HCT116 (cell line): ENCODE results near the gene SMIM36. TPM values are rescaled to one million over a fixed set of nuclear protein-coding genes. Genes with fewer than 3 reads are reported as not detected.

Experiments
- ATAC-seq: fragments of 200-7000 bp; cut with Tn5 transposase; 2 replicates; pipeline ENCODE4 v1.9.1; 2020; ENCODE audit warnings: mild to moderate bottlenecking, moderate library complexity
- BruUV-seq: library from RNA; stranded (reverse); fragments of 400-500 nt; replicated peaks from 2 replicates; lab custom pipeline; 2021; lab: Mats Ljungman, UMichigan
- CTCF ChIA-PET: fragments of 300-600 bp; sonication (Branson Sonifier 250); formaldehyde crosslinking; loops from one replicate; lab custom pipeline; 2021; ENCODE audit warnings: antibody characterized with exemption; lab: Charles Lee
- POLR2A ChIA-PET: fragments of 300-600, 350-600 bp; sonication (Branson Sonifier 250); formaldehyde crosslinking; loops from one replicate; lab custom pipeline; 2021; ENCODE audit warnings: antibody characterized with exemption; lab: Charles Lee
- RAD21 ChIA-PET, 2 experiments: fragments of 300-600 bp; sonication (Branson Sonifier 250); formaldehyde crosslinking; loops; one replicate each; lab custom pipeline; 2023; ENCODE audit warnings: low total read pairs in 2 of 2; ENCODE audit not compliant: uncharacterized antibody in 2 of 2, unreplicated experiment in 2 of 2, low non-redundant PET in 1 of 2; lab: Charles Lee
- DNase-seq: peaks from one replicate; pipeline ENCODE4 v3.0.0-alpha.2; 2010; ENCODE audit warnings: low read depth, low spot score
- H2AFZ ChIP-seq: fragments of 200-600 bp; shearing (Covaris generic), sonication (generic); 2 replicates; pipeline ENCODE4 v1.6.1; 2017; ENCODE audit warnings: low read depth, mixed run types, mixed read lengths, antibody characterized with exemption, low read length; ENCODE audit not compliant: poor library complexity, severe bottlenecking
- H3K27ac ChIP-seq: 2 replicates; pipeline ENCODE4 v1.5.1; 2012; ENCODE audit warnings: low read depth, low read length
- H3K27me3 ChIP-seq: fragments of 200-600 bp; sonication (generic); 2 replicates; pipeline ENCODE4 v1.6.1; 2016; ENCODE audit warnings: mixed run types, low read length, mixed read lengths; ENCODE audit not compliant: insufficient read depth
- H3K36me3 ChIP-seq, 2 experiments: fragments of 200-500 bp in 1 of 2; fragments of 200-600 bp in 1 of 2; sonication (Bioruptor generic) in 1 of 2; sonication (generic) in 1 of 2; 2 replicates each; pipeline versions ENCODE4 v1.5.1 to v1.6.1; 2014 to 2016; ENCODE audit warnings: low read length in 2 of 2, inconsistent platforms in 1 of 2, mixed read lengths in 1 of 2, mixed run types in 1 of 2; ENCODE audit not compliant: insufficient read depth in 2 of 2, control insufficient read depth in 1 of 2
- H3K4me1 ChIP-seq, 2 experiments: fragments of 200-600 bp in 1 of 2; sonication (generic) in 1 of 2; 2 replicates each; pipeline versions ENCODE4 v1.5.1 to v1.6.1; 2012 to 2017; ENCODE audit warnings: low read length in 2 of 2, inconsistent platforms in 1 of 2, mild to moderate bottlenecking in 1 of 2, mixed read lengths in 1 of 2, mixed run types in 1 of 2, moderate library complexity in 1 of 2; ENCODE audit not compliant: insufficient read depth in 2 of 2, control insufficient read depth in 1 of 2
- H3K4me2 ChIP-seq: fragments of 200-600 bp; sonication (generic); 2 replicates; pipeline ENCODE4 v1.6.1; 2017; ENCODE audit warnings: mixed run types, low read length, mixed read lengths
- H3K4me3 ChIP-seq, 2 experiments: fragments of 200-600 bp in 1 of 2; sonication (generic) in 1 of 2; replicated peaks in 1 of 2; 2 replicates each; pipeline ENCODE4 v1.5.1; 2011 to 2016; ENCODE audit warnings: low read length in 2 of 2, control low read depth in 1 of 2, low read depth in 1 of 2, mild to moderate bottlenecking in 1 of 2, mixed read lengths in 1 of 2, mixed run types in 1 of 2
- H3K79me2 ChIP-seq: fragments of 200-600 bp; sonication (generic); 2 replicates; pipeline ENCODE4 v1.6.1; 2017; ENCODE audit warnings: mild to moderate bottlenecking, mixed run types, low read length, moderate library complexity, mixed read lengths; ENCODE audit not compliant: insufficient read depth
- H3K9ac ChIP-seq: fragments of 200-600 bp; sonication (generic); 2 replicates; pipeline ENCODE4 v1.6.1; 2016; ENCODE audit warnings: low read length, mixed read lengths
- H3K9me2 ChIP-seq: fragments of 200-600 bp; sonication (generic), shearing (Covaris generic); 2 replicates; pipeline ENCODE4 v1.6.1; 2017; ENCODE audit warnings: mixed run types, mild to moderate bottlenecking, moderate library complexity; ENCODE audit not compliant: insufficient read depth
- H3K9me3 ChIP-seq, 2 experiments: fragments of 200-500 bp in 1 of 2; fragments of 200-600 bp in 1 of 2; sonication (Bioruptor generic) in 1 of 2; sonication (generic) in 1 of 2; 2 replicates each; pipeline ENCODE4 v1.6.1; 2014 to 2017; ENCODE audit warnings: low read length in 2 of 2, mixed read lengths in 2 of 2, inconsistent platforms in 1 of 2, low read depth in 1 of 2, mild to moderate bottlenecking in 1 of 2, mixed run types in 1 of 2, moderate library complexity in 1 of 2; ENCODE audit not compliant: control insufficient read depth in 1 of 2, insufficient read depth in 1 of 2
- H4K20me1 ChIP-seq: fragments of 200-600 bp; sonication (generic), shearing (Covaris generic); 2 replicates; pipeline ENCODE4 v1.6.1; 2017; ENCODE audit warnings: mixed run types, mild to moderate bottlenecking, moderate library complexity; ENCODE audit not compliant: insufficient read depth
- CEBPB ChIP-seq: IDR thresholded peaks from 2 replicates; pipeline ENCODE4 v1.6.1; 2012; ENCODE audit warnings: low read depth
- EGR1 ChIP-seq: IDR thresholded peaks from 2 replicates; pipeline ENCODE4 v1.6.1; 2012; ENCODE audit warnings: low read depth
- EZH2phosphoT487 ChIP-seq: fragments of 200-600 bp; IDR thresholded peaks from 2 replicates; pipeline ENCODE4 v1.6.1; 2018; ENCODE audit warnings: antibody characterized with exemption, borderline replicate concordance
- POLR2A ChIP-seq: IDR thresholded peaks from 2 replicates; pipeline ENCODE4 v1.7.0; 2011; ENCODE audit warnings: borderline replicate concordance; ENCODE audit not compliant: insufficient read depth, insufficient read length; ENCODE audit errors: extremely low read depth
- SRF ChIP-seq: IDR thresholded peaks from 2 replicates; pipeline ENCODE4 v1.6.1; 2012; ENCODE audit warnings: low read depth
- ZFX ChIP-seq: fragments of 450-650 bp; IDR thresholded peaks from 2 replicates; pipeline ENCODE4 v1.6.1; 2017
- ZNF274 ChIP-seq: fragments of 200-500 bp; sonication (Bioruptor generic); IDR thresholded peaks from 2 replicates; pipeline ENCODE4 v1.6.1; 2014; ENCODE audit warnings: mild to moderate bottlenecking, low read depth, low read length, inconsistent platforms
- intact Hi-C: fragments of 100-400 bp; cut with micrococcal nuclease; formaldehyde crosslinking; loops from 2 replicates; pipeline ENCODE4 v1.10.0; 2022
- total RNA-seq: library from RNA; stranded (reverse); gene quantifications from one replicate; pipeline ENCODE4 v1.2.1, GENCODE V29; 2021; ENCODE audit not compliant: unreplicated experiment
- TF ChIP-seq, protein P1 (sequence below): IDR thresholded peaks from 2 replicates; pipeline ENCODE4 v1.6.1; 2012; ENCODE audit warnings: low read depth
- TF ChIP-seq, protein P2 (sequence below): IDR thresholded peaks from 2 replicates; pipeline ENCODE4 v1.6.1; 2012

The SMIM36 gene
- total RNA-seq, 1 experiment from 2014 or later: 0.37 TPM

DNA sequence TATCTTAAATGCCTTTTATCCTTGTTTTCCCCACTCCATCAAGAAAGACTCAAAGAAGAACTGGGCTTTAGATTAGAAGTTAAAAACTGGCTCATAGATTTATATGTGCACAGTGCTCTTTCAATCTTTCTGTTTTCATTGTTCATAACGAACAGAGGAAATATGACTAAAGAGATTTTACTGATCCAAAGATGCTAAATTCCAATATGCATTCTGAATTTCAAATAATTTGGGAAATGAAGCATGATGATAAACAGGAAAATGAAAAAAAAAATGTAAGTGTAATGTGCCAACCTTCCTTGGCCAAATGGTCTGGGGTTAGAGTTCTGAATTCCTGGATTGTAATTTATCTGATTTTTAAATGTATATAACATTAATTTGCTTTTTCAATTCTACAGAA is 25.0 kb upstream of the SMIM36 start:
- H3K4me2 ChIP-seq: no peak overlapping the region
- no peak overlapping the region for H3K4me3 ChIP-seq
- H3K9ac ChIP-seq: no peak overlapping the region
- TF ChIP-seq EZH2phosphoT487: no peak
- no peak for TF ChIP-seq ZFX
- TF ChIP-seq, protein P1, sequence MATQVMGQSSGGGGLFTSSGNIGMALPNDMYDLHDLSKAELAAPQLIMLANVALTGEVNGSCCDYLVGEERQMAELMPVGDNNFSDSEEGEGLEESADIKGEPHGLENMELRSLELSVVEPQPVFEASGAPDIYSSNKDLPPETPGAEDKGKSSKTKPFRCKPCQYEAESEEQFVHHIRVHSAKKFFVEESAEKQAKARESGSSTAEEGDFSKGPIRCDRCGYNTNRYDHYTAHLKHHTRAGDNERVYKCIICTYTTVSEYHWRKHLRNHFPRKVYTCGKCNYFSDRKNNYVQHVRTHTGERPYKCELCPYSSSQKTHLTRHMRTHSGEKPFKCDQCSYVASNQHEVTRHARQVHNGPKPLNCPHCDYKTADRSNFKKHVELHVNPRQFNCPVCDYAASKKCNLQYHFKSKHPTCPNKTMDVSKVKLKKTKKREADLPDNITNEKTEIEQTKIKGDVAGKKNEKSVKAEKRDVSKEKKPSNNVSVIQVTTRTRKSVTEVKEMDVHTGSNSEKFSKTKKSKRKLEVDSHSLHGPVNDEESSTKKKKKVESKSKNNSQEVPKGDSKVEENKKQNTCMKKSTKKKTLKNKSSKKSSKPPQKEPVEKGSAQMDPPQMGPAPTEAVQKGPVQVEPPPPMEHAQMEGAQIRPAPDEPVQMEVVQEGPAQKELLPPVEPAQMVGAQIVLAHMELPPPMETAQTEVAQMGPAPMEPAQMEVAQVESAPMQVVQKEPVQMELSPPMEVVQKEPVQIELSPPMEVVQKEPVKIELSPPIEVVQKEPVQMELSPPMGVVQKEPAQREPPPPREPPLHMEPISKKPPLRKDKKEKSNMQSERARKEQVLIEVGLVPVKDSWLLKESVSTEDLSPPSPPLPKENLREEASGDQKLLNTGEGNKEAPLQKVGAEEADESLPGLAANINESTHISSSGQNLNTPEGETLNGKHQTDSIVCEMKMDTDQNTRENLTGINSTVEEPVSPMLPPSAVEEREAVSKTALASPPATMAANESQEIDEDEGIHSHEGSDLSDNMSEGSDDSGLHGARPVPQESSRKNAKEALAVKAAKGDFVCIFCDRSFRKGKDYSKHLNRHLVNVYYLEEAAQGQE: no peak
- no peak for TF ChIP-seq ZNF274
- TF ChIP-seq, protein P2, sequence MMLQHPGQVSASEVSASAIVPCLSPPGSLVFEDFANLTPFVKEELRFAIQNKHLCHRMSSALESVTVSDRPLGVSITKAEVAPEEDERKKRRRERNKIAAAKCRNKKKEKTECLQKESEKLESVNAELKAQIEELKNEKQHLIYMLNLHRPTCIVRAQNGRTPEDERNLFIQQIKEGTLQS: no peak
- TF ChIP-seq CEBPB: no peak
- no peak for TF ChIP-seq EGR1
- TF ChIP-seq SRF: no peak
- no peak for TF ChIP-seq POLR2A
- H3K36me3 ChIP-seq: no peaks in the 10 kb centered on the region
- no peak overlapping the region for H2AFZ ChIP-seq
- RAD21 ChIA-PET: interaction anchor here in 1 of 2 experiments (0.7 kb wide), 1 partner anchor 491 kb away, joined by 3 read pairs; no protein-coding TSS in a partner anchor
- no peaks in the 10 kb centered on the region for H4K20me1 ChIP-seq
- DNase-seq: no peak
- no peaks in the 10 kb centered on the region for H3K9me2 ChIP-seq
- no peaks in the 10 kb centered on the region for H3K79me2 ChIP-seq
- H3K27ac ChIP-seq: no peak overlapping the region
- H3K4me1 ChIP-seq: no peaks in the 10 kb centered on the region
- intact Hi-C loops: no loop called here
- ATAC-seq: no peak
- POLR2A ChIA-PET: no interaction called here
- peaks cover 31% of the 10 kb centered on the region for H3K27me3 ChIP-seq
- H3K9me3 ChIP-seq: no peaks in the 10 kb centered on the region
- CTCF ChIA-PET: interaction anchor here (0.7 to 1.4 kb wide), 2 partner anchors 9 to 66 kb away, joined by 3 to 4 read pairs; no protein-coding TSS in a partner anchor
- no TSS peak for BruUV-seq
